ENCODE data around the gene ANKS3.

- TF ChIP-seq FOXM1 (IDR thresholded peaks at IDR 0.05; ENCODE audit: borderline replicate concordance), result no peak
- no peak for TF ChIP-seq FOXK2 (IDR thresholded peaks at IDR 0.05)
- TF ChIP-seq PKNOX1 (IDR thresholded peaks at IDR 0.05), result no peak
- TF ChIP-seq BHLHE40 (IDR thresholded peaks at IDR 0.05; ENCODE audit: borderline replicate concordance), result no peak
- no peak for TF ChIP-seq LEF1 (IDR thresholded peaks at IDR 0.05; ENCODE audit: borderline replicate concordance)
- no peak for TF ChIP-seq ARNT (IDR thresholded peaks at IDR 0.05)
- TF ChIP-seq SUZ12 (IDR thresholded peaks at IDR 0.05), result no peak
- TF ChIP-seq SP1 (IDR thresholded peaks at IDR 0.05), result no peak
- no peak for TF ChIP-seq ZNF384 (IDR thresholded peaks at IDR 0.05)
- no peak for TF ChIP-seq HDGF (IDR thresholded peaks at IDR 0.05; ENCODE audit: borderline replicate concordance)
- TF ChIP-seq CTBP1 (IDR thresholded peaks at IDR 0.05; ENCODE audit: borderline replicate concordance), result no peak
- TF ChIP-seq TARDBP (IDR thresholded peaks at IDR 0.05), result no peak
These were observed 32.9 kb downstream of the ANKS3 start for GRCh38 chr16:4700997-4701743.

Data from HEK293T (cell line).